Cortex of kidney (tissue), 1 donor: ENCODE results near the gene GHR.

Source experiments
- DNase-seq: peaks from one replicate; lab custom pipeline; 2025; lab: John Stamatoyannopoulos, UW

GHR gene

DNA sequence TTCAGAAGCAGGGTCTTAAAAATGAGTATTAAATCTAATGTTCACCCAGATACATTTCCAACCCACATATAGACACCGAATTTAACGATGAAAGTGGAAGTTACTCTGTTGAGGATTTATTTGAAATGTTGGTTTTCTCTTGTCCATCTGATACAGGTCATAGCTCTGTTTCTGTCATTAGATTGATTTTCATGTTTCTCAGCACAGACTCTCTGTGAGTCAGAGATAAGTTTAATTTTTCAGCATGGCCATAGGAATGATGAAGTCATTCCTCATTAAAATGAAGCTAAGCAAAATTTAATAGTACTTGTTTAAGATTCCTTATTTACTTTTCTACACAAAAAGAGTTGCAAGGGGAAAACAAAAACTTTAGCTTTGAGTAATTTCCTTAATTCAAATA, 38.8 kb downstream of the GHR start:
- DNase-seq, result no peak

GRCh38 chr5:42467572-42467971, 44.3 kb downstream of the GHR start:
- no peak for DNase-seq

DNA sequence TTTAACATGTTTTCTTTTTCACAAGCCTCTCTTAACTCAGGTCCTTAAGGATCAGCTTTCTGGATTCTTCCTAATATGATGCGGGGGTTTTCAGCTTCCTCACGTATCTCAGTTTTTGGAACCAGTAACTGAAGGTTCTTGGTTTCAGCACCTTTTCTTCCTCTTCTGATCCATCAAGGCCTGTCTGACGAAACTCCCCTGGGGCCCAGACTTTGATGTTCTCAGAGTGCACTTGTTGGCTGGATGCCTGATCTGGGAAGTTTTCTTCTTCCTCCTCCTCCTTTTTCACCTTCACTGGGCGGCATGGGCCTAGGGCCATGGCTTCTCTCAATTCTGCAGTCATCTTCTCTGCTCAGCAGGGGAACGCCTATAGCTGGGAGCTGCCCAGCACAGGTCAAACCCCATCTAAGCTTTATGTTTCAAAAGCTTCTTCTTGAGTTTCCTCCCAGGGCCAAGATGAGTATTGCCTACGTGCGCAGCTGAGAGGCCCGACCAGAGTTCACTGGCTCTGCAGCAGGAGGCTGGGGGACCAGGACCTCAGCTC, 44.8 kb downstream of the GHR start:
- DNase-seq, result no peak

DNA sequence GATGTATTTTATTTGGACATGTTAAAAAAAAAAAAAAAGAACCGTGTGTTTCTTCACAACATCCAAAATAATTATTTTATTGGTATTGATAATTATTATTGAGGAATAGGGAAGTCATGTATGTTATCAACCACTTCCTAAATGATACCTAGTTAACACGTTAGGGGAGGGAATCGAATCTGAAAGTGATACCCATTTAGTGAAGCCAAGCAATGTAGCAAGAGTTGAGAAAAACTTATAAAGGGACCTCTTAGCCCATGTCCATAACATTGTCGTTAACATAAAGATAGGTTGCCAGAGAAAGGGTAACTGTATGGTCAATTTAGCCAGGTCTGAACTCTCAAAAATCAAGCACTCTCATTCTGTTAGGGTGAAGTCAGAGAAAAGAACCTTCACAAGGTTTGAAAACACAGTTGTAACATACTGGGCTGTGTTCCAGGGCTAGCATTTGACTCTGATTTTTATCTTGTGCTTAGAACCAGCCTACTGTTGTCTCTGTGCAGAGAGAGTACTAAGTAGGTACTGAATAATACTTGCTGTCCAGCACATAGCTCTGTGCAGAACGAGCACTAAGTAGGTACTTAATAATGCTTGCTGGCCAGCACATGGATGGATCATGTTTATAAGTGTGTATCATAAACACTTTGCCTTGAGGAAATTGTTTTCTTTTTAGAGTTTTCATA, 60.4 kb downstream of the GHR start:
- DNase-seq, result no peak

GRCh38 chr5:42487077-42487476, 63.8 kb downstream of the GHR start:
- DNase-seq, result no peak

- no peak for DNase-seq
These were observed 64.6 kb downstream of the GHR start for GRCh38 chr5:42487821-42488220.

GRCh38 chr5:42490831-42491230, 67.6 kb downstream of the GHR start:
- no peak for DNase-seq

GRCh38 chr5:42491699-42492098, 68.5 kb downstream of the GHR start:
- no peak for DNase-seq

DNA sequence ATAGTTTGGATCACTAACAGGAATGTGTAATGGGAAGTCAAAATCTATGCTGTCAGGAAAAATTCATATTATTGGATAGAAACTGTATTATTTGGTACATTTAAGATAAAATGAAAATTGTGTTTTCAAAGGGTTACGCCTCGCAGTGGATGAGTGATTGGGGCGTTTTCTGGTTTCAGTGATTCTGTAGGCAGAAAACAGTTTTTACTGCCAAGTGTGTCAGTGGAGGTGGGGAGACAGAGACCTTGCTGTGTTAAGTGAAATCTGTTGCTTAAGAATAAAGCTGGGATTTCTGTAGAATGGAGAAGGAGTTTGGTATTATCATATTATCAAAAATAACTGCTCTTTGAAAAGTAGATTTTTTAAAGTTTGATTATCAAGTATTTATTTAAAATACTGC, 69.7 kb downstream of the GHR start:
- DNase-seq, result no peak

DNA sequence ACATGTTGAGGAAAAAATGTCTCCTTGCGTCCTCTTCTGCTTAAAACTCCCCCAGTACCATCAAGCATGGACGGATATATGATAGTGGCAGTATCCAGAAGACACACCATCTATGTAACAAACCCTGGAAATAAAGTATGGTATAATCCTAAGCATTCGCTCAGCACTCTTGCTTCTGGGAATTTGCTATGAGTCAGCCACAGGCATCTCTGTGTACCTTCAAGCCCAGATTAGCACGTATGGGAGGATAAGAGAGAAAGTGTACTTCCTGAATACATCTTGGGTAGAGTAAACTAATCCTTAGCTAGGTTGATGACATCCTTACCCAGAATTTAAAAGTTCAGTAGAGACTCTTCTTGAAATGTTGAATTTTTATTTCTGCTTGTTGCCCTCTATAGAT, 71.2 kb downstream of the GHR start:
- no peak for DNase-seq

GRCh38 chr5:42495914-42496313, 72.7 kb downstream of the GHR start:
- DNase-seq, result no peak

GRCh38 chr5:42496397-42497156, 73.3 kb downstream of the GHR start:
- no peak for DNase-seq

DNA sequence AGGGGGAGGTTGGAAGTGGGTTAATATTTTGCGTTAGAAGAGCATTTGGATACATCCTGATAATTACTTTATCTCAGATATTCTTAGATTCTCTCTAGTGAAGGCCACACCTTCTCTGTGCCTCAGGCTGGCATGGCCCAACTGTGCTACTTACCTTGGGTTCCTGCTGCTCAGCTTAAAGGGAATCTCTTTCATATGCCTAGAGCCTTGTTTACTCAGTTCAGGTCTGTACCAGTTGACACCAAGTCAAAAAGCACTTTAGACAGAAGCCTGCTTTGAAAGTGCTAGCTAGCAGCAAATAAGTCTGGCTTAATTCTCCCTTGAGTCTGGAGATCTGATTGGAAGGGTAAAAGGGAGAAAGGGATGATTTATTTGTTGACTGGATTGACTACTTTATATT, 74.8 kb downstream of the GHR start:
- DNase-seq, result no peak

DNA sequence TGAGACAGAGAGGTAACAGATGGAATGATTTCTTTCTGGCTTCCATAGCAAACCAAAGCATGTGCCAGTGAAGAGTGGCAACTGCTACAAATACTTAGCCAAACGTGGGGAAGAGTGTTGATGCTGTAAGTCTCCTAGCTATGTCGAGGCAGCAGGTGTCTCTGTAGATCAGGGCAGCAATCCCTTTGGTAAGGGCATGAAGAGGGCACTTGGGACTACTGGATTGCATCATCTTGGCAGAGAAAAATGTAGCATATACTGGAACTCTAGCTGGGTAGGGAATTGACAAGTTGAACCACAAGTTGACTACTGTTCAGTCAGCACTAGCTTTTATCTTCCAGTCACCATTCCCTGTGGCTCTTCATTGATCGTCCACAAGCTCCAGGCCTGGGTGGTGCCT, 75.8 kb downstream of the GHR start:
- DNase-seq, result no peak

- DNase-seq, result no peak
These were observed 76.9 kb downstream of the GHR start for GRCh38 chr5:42500003-42500599.

- no peak for DNase-seq
These were observed 79.6 kb downstream of the GHR start for GRCh38 chr5:42502613-42503470.

- no peak for DNase-seq
These were observed 83.4 kb downstream of the GHR start for GRCh38 chr5:42506662-42507061.

DNA sequence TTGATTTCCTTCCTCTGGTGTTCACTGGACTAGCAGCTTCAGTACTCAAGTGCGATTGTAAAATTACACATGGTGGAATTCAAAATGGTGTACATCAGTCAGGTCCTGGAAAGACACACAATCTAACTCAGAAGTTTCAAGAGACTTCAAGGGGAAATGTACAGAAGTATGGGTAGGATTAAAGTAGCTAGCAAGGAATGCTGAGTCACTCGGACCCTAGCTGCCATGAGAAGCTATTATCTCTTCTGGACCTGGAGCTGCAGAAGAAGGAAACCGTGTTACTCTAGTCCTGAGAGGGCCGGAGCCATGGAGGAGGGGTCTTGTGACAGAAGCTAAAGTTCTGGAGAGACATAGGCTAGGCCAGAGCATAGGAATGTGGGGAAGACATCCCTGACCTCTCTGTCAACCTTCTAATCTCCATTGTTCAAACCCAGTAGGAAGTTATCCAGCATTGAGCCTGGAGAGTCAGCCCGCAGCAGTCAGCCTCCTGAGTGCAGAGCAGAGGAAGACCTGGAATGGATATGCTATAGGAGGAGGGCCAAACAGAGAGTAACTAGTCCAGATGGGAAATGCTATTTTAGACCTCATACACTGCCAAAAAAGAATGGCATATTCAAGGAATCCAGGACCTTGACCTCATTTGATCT, 84.3 kb downstream of the GHR start:
- DNase-seq, result no peak

DNA sequence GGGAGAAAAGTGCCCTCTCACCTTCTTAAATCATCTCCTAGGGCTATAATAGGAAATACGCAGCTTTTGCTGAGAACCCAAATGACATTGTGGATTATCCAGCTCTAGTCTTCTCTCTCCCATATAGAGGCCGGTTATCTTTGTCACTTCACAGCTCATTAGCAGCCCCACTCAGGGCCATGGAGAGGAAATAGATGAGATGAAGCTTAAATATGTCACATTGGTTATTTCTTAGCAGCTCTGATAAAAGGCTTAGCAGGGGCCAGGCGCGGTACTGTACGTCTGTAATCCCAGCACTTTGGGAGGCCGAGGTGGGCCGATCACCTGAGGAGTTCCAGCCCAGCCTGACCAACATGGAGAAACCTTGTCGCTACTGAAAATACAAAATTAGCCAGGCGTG, 90.0 kb downstream of the GHR start:
- no peak for DNase-seq

DNA sequence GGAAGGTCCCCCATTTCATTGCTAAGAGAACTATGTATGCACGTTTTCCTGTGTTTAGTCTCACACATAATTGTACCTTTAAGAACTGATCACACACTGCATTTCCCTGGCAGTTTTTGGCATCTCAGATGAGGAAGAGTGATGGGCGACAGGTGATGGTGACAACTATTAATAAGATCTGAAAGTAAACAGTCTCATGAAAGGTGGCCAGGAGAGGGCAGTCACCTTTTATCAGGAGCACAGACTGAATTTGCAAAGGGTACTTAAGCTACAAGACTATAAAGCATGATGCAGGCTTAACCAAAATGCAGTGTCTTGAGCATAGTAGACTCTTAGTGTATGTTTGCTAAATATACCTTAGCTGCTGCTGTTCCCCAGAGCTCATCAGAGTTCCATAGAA, 91.5 kb downstream of the GHR start:
- DNase-seq, result no peak

DNA sequence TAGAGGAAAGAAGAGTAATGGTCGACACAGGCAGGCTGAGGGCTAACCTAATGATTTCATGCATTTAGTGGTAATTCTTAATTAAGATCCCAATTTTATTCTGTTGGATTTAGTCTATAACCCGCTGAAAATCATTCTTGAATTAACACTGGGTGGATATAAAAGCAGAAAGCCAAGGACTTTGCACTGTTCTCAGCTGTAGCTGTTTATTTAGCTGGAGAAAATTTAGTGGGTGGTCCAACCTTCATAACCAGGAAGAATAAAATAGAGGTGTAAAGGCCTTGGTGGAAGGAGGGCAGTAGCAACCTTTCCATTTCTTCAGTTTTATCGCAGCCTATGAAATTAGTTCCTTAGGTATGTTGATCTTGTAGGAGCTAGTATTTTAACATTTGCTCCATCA, 92.3 kb downstream of the GHR start:
- DNase-seq, result no peak
